Measurements from ENCODE around the gene SH3BP5L. TPM values are rescaled to one million over a fixed set of nuclear protein-coding genes. Genes with fewer than 3 reads are reported as not detected.

The SH3BP5L gene
- total and polyA plus RNA-seq, 2 of the 13 experiments (the other 11 are each of a cell fraction or from before 2014, with no cell fraction given) = 10.3 to 14.9 TPM

DNA sequence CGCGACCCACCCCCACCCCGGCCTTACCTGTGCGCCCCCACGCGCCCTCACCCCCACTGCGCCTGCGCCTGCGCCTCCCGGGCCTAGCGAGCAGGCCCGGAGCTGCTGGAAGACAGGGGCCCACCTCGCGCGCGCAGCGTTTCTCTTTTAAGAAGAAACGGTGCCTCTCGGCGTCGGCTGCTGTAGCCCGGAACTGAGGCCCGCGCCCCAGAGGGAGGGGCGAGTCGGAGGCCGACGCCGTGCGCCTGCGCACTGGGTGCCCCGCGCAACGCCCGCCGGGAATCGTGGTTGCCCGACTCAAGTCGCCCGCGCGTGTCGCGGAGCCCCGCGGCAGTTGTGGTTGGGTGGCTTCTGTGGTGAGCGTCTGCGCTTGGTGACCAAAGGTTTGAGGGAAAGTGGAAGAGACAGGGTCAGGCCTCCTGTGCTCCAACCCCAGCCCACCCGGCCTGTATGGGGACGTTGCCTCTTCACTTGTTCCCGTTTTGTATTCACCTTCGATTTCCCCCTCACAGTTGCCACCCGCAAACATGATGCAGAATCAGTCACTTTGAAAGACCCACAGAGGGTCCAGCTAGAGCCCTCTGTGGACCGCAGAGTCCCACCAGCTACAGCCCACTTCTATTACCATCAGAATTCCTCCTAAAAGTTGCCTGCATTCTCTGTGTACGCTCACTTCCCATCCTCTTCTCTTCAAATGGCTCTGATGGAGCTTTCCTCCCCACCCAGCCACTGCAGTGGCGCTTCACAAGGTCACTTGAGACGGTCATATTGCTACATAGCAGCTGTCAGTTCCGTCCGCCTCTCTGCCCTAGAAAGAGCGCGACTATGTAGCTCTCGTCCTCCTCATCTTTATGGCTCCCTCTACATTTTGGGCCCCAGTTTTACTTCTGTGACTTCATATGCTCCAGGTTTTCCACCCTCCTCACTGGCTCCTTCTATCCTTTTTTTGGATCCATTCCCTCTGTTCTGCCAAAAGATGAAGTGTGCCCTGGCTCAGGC is 33.5 kb upstream of the SH3BP5L start, which contains the start of gene ZNF692 (continued):
- TF ChIP-seq GZF1 (CRISPR knock-in tag; IDR thresholded peaks at IDR 0.05) (no peak), WIZ (CRISPR knock-in tag; IDR thresholded peaks at IDR 0.05) (no peak), YEATS4 (CRISPR knock-in tag; IDR thresholded peaks at IDR 0.05; ENCODE audit: borderline replicate concordance) (0 out of 2 replicates have a peak, but pooled peaks have one; percentile 29), SIX4 (CRISPR knock-in tag; IDR thresholded peaks at IDR 0.05) (no peak), NFIB (CRISPR knock-in tag; IDR thresholded peaks at IDR 0.05; ENCODE audit: borderline replicate concordance) (0 out of 2 replicates have a peak, but pooled peaks have one; percentile 7), ZNF10 (CRISPR knock-in tag; IDR thresholded peaks at IDR 0.05; ENCODE audit: borderline replicate concordance, low read depth) (no peak), FOXP1 (IDR thresholded peaks at IDR 0.05) (no peak), FOXP1 (CRISPR knock-in tag; IDR thresholded peaks at IDR 0.05) (no peak), ZNF75D (CRISPR knock-in tag; IDR thresholded peaks at IDR 0.05; ENCODE audit: borderline replicate concordance) (no peak), RAD21 (CRISPR knock-in tag; IDR thresholded peaks at IDR 0.05) (no peak), U2AF1 (optimal IDR thresholded peaks at IDR 0.05; ENCODE audit: low read depth, low read length) (no peak), CC2D1A (CRISPR knock-in tag; IDR thresholded peaks at IDR 0.05) (no peak), KMT2A (CRISPR knock-in tag; IDR thresholded peaks at IDR 0.05) (peak; percentile 45; the same call in 1 of the 2 replicates), ELF4 (CRISPR knock-in tag; IDR thresholded peaks at IDR 0.05; ENCODE audit: borderline replicate concordance) (no peak), SMC3 (IDR thresholded peaks at IDR 0.05; ENCODE audit: low read length) (no peak)
- TF ChIP-seq, protein P1, sequence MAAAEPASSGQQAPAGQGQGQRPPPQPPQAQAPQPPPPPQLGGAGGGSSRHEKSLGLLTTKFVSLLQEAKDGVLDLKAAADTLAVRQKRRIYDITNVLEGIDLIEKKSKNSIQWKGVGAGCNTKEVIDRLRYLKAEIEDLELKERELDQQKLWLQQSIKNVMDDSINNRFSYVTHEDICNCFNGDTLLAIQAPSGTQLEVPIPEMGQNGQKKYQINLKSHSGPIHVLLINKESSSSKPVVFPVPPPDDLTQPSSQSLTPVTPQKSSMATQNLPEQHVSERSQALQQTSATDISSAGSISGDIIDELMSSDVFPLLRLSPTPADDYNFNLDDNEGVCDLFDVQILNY (CRISPR knock-in tag; conservative IDR thresholded peaks at IDR 0.05) = no peak
- TF ChIP-seq, protein P2, sequence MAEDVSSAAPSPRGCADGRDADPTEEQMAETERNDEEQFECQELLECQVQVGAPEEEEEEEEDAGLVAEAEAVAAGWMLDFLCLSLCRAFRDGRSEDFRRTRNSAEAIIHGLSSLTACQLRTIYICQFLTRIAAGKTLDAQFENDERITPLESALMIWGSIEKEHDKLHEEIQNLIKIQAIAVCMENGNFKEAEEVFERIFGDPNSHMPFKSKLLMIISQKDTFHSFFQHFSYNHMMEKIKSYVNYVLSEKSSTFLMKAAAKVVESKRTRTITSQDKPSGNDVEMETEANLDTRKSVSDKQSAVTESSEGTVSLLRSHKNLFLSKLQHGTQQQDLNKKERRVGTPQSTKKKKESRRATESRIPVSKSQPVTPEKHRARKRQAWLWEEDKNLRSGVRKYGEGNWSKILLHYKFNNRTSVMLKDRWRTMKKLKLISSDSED (CRISPR knock-in tag; IDR thresholded peaks at IDR 0.05) = no peak
- TF ChIP-seq, protein P3, sequence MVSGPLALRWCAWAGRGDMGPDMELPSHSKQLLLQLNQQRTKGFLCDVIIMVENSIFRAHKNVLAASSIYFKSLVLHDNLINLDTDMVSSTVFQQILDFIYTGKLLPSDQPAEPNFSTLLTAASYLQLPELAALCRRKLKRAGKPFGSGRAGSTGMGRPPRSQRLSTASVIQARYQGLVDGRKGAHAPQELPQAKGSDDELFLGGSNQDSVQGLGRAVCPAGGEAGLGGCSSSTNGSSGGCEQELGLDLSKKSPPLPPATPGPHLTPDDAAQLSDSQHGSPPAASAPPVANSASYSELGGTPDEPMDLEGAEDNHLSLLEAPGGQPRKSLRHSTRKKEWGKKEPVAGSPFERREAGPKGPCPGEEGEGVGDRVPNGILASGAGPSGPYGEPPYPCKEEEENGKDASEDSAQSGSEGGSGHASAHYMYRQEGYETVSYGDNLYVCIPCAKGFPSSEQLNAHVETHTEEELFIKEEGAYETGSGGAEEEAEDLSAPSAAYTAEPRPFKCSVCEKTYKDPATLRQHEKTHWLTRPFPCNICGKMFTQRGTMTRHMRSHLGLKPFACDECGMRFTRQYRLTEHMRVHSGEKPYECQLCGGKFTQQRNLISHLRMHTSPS (CRISPR knock-in tag; IDR thresholded peaks at IDR 0.05; ENCODE audit: low read depth) = no peak
- TF ChIP-seq, protein P4, sequence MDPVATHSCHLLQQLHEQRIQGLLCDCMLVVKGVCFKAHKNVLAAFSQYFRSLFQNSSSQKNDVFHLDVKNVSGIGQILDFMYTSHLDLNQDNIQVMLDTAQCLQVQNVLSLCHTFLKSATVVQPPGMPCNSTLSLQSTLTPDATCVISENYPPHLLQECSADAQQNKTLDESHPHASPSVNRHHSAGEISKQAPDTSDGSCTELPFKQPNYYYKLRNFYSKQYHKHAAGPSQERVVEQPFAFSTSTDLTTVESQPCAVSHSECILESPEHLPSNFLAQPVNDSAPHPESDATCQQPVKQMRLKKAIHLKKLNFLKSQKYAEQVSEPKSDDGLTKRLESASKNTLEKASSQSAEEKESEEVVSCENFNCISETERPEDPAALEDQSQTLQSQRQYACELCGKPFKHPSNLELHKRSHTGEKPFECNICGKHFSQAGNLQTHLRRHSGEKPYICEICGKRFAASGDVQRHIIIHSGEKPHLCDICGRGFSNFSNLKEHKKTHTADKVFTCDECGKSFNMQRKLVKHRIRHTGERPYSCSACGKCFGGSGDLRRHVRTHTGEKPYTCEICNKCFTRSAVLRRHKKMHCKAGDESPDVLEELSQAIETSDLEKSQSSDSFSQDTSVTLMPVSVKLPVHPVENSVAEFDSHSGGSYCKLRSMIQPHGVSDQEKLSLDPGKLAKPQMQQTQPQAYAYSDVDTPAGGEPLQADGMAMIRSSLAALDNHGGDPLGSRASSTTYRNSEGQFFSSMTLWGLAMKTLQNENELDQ (CRISPR knock-in tag; IDR thresholded peaks at IDR 0.05; ENCODE audit: borderline replicate concordance) = no peak
